Measurements from ENCODE around the gene SMARCA4. TPM values are rescaled to one million over a fixed set of nuclear protein-coding genes. Genes with fewer than 3 reads are reported as not detected.

The SMARCA4 gene
- total and polyA plus RNA-seq, 2 experiments from 2014 or later: 80.7 to 93.4 TPM

DNA sequence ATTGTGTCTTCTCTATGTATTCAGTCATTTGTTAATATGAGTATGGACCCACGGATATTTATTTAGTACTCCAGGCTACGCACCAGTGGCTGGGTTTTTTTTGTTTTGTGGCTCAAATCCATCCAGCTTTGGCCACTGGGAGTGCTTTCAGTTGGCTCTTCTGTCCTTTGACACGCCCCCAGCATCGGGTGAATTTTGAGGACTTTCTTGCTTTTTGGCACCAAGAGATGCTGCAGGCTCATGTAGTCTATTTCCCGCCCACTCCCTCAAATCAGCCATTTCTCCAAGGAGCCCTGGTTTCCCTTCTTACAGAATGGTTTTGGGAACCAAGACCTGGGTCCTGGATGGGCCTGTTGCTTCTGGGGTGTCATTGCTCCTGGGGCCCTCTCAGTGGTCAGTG is 55.8 kb downstream of the SMARCA4 start:
- Histone ChIP-seq H3K27ac (no peak overlapping the region), H3K4me3 (no peak overlapping the region), H3K9me2 (replicated peaks; ENCODE audit: insufficient read depth) (no peaks in the 10 kb centered on the region), H3K4me2 (no peak overlapping the region), H4K20me1 (ENCODE audit: insufficient read depth, poor library complexity, severe bottlenecking) (no peaks in the 10 kb centered on the region), H3K36me3 (replicated peaks; ENCODE audit: insufficient read depth, low read depth) (no peaks in the 10 kb centered on the region), H3K4me1 (ENCODE audit: insufficient read depth) (peaks cover 12% of the 10 kb centered on the region), H3K9me3 (ENCODE audit: low read depth) (no peaks in the 10 kb centered on the region), H3K27me3 (no peaks in the 10 kb centered on the region), H3K79me2 (no peaks in the 10 kb centered on the region), H2AFZ (no peak overlapping the region)
- TF ChIP-seq EZH2phosphoT487 (IDR thresholded peaks at IDR 0.05; ENCODE audit: low read depth, severe bottlenecking, unreplicated experiment): no peak
- TF ChIP-seq, protein P1, sequence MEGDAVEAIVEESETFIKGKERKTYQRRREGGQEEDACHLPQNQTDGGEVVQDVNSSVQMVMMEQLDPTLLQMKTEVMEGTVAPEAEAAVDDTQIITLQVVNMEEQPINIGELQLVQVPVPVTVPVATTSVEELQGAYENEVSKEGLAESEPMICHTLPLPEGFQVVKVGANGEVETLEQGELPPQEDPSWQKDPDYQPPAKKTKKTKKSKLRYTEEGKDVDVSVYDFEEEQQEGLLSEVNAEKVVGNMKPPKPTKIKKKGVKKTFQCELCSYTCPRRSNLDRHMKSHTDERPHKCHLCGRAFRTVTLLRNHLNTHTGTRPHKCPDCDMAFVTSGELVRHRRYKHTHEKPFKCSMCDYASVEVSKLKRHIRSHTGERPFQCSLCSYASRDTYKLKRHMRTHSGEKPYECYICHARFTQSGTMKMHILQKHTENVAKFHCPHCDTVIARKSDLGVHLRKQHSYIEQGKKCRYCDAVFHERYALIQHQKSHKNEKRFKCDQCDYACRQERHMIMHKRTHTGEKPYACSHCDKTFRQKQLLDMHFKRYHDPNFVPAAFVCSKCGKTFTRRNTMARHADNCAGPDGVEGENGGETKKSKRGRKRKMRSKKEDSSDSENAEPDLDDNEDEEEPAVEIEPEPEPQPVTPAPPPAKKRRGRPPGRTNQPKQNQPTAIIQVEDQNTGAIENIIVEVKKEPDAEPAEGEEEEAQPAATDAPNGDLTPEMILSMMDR (IDR thresholded peaks at IDR 0.05; ENCODE audit: poor library complexity): no peak
- TF ChIP-seq EZH2 (IDR thresholded peaks at IDR 0.05; ENCODE audit: borderline replicate concordance): no peak
- no peak for DNase-seq (ENCODE audit: low spot score)
- 92% methylated on average over 5 of the region's 5 CpGs for WGBS (ENCODE audit: low lambda C conversion rate, missing lambda C conversion rate)

DNA sequence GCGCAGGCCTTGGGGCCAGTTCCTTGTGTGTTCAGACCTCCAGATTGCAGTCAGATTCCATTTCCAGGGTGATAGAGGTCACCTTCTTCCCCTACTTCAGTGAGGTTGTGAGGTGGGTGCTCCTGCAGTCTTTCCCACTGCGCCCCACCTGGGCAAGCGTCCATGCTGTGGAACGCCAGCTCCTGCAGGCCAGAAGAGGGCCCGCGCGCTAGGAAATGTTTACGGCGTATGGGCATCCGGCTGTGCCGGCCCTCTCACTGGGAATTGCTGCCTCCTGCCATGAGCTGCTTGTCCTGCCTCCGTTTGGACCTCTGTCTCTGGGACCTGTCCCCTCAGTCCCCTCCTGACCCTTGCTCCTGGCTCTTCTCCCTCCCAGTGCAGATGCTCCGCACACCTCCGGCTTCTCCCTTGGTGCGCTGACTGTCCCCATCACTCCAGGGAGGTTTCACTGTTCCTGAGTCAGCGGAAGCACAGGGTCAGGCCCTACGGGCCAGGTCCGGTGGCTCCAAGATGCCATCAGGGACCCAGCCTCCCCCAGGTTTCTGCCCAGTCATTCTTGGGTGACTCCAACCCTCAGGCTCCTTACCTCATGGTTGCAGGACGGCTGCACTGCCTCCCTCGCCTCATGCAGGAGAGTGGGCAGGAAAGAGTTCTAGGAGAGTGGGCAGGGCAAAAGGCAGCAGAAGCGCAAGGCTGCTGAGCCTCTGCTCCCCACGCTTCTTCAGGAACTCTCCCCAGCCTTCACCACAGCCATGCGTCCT is 56.6 kb downstream of the SMARCA4 start:
- H3K27ac ChIP-seq: peak overlapping the region; percentile 91

DNA sequence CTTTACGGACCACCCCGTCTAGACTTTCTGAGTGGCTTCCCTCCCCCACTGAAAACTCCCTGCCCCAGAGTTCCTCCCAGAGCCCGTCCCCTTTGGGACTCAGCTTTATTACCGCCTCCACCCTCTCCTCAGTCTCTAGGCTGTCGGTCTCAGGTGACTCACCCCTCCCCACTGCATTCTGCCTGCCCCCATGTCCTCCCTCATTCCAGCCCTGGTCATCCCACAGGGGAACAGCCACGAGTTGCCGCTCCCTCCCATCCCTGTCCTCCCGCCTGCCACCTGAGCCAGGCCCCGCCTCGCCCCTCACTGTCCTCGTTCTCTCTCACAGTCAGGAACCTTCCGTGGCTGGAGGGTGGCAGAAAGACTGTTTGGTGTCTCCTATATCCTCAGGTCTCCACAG is 57.3 kb downstream of the SMARCA4 start:
- H3K9me3 ChIP-seq (ENCODE audit: low read depth): no peaks in the 10 kb centered on the region
- no peak overlapping the region for H2AFZ ChIP-seq
- 56% methylated on average over 11 of the region's 12 CpGs for WGBS (ENCODE audit: low lambda C conversion rate, missing lambda C conversion rate)
- no peaks in the 10 kb centered on the region for H3K9me2 ChIP-seq (replicated peaks; ENCODE audit: insufficient read depth)
- H3K4me2 ChIP-seq: peak overlapping the region; percentile 61
- no peaks in the 10 kb centered on the region for H3K36me3 ChIP-seq (replicated peaks; ENCODE audit: insufficient read depth, low read depth)
- no peaks in the 10 kb centered on the region for H3K79me2 ChIP-seq
- no peak overlapping the region for H3K4me3 ChIP-seq
- peaks cover 12% of the 10 kb centered on the region for H3K4me1 ChIP-seq (ENCODE audit: insufficient read depth)
- H3K27me3 ChIP-seq: no peaks in the 10 kb centered on the region
- H3K27ac ChIP-seq: peak overlapping the region; percentile 92
- no peaks in the 10 kb centered on the region for H4K20me1 ChIP-seq (ENCODE audit: insufficient read depth, poor library complexity, severe bottlenecking)
- peak; percentile 87 for DNase-seq (ENCODE audit: low spot score)
- TF ChIP-seq EZH2phosphoT487 (IDR thresholded peaks at IDR 0.05; ENCODE audit: low read depth, severe bottlenecking, unreplicated experiment): no peak
- TF ChIP-seq, protein P1 (IDR thresholded peaks at IDR 0.05; ENCODE audit: poor library complexity): no peak
- no peak for TF ChIP-seq EZH2 (IDR thresholded peaks at IDR 0.05; ENCODE audit: borderline replicate concordance)

More for the DNA sequence above, 56.6 kb downstream of the SMARCA4 start:
- no peak for DNase-seq (ENCODE audit: low spot score)
- no peaks in the 10 kb centered on the region for H3K9me3 ChIP-seq (ENCODE audit: low read depth)
- H3K4me1 ChIP-seq (ENCODE audit: insufficient read depth): peaks cover 12% of the 10 kb centered on the region
- no peaks in the 10 kb centered on the region for H3K9me2 ChIP-seq (replicated peaks; ENCODE audit: insufficient read depth)
- no peaks in the 10 kb centered on the region for H3K79me2 ChIP-seq
- WGBS (ENCODE audit: low lambda C conversion rate, missing lambda C conversion rate): 91% methylated on average over 23 of the region's 23 CpGs
- TF ChIP-seq, protein P1 (IDR thresholded peaks at IDR 0.05; ENCODE audit: poor library complexity): no peak
- TF ChIP-seq EZH2phosphoT487 (IDR thresholded peaks at IDR 0.05; ENCODE audit: low read depth, severe bottlenecking, unreplicated experiment) (no peak), EZH2 (IDR thresholded peaks at IDR 0.05; ENCODE audit: borderline replicate concordance) (no peak)
- H3K36me3 ChIP-seq (replicated peaks; ENCODE audit: insufficient read depth, low read depth): no peaks in the 10 kb centered on the region
- no peak overlapping the region for H2AFZ ChIP-seq
- H4K20me1 ChIP-seq (ENCODE audit: insufficient read depth, poor library complexity, severe bottlenecking): no peaks in the 10 kb centered on the region
- H3K4me3 ChIP-seq: no peak overlapping the region
- peak overlapping the region; percentile 61 for H3K4me2 ChIP-seq
- H3K27me3 ChIP-seq: no peaks in the 10 kb centered on the region

Data from hepatocyte (in vitro differentiated cells).